Measurements from ENCODE around the gene KIAA2012.

KIAA2012 gene

GRCh38 chr2:202091476-202091875 is 18.4 kb downstream of the KIAA2012 start:
- DNase-seq, result no peak

GRCh38 chr2:202094426-202094986 is 21.5 kb downstream of the KIAA2012 start:
- no peak for DNase-seq

- no peak for DNase-seq
These were observed 22.2 kb downstream of the KIAA2012 start for GRCh38 chr2:202095235-202095634.

GRCh38 chr2:202096736-202097135 is 23.7 kb downstream of the KIAA2012 start:
- no peak for DNase-seq

- no peak for DNase-seq
These were observed 25.2 kb downstream of the KIAA2012 start for GRCh38 chr2:202098291-202098690.

- DNase-seq, result no peak
These were observed 26.5 kb downstream of the KIAA2012 start for GRCh38 chr2:202099515-202099914.

GRCh38 chr2:202100176-202100575 is 27.1 kb downstream of the KIAA2012 start:
- no peak for DNase-seq

GRCh38 chr2:202101026-202101579 is 28.0 kb downstream of the KIAA2012 start:
- DNase-seq, result no peak

GRCh38 chr2:202102425-202103000 is 29.5 kb downstream of the KIAA2012 start:
- no peak for DNase-seq

GRCh38 chr2:202104286-202104870 is 31.3 kb downstream of the KIAA2012 start:
- no peak for DNase-seq

GRCh38 chr2:202105025-202105424 is 32.0 kb downstream of the KIAA2012 start:
- no peak for DNase-seq

GRCh38 chr2:202108345-202108744 is 35.3 kb downstream of the KIAA2012 start:
- no peak for DNase-seq

- no peak for DNase-seq
These were observed 36.2 kb downstream of the KIAA2012 start for GRCh38 chr2:202109139-202109736.

- DNase-seq, result no peak
These were observed 36.7 kb downstream of the KIAA2012 start for GRCh38 chr2:202109737-202110184.

- no peak for DNase-seq
These were observed 37.4 kb downstream of the KIAA2012 start for GRCh38 chr2:202110491-202110890.

GRCh38 chr2:202112041-202112440 is 39.0 kb downstream of the KIAA2012 start:
- no peak for DNase-seq

GRCh38 chr2:202113571-202114142 is 40.6 kb downstream of the KIAA2012 start:
- no peak for DNase-seq

- DNase-seq, result no peak
These were observed 41.2 kb downstream of the KIAA2012 start for GRCh38 chr2:202114291-202114690.

- DNase-seq, result no peak
These were observed 41.7 kb downstream of the KIAA2012 start for GRCh38 chr2:202114795-202115194.

GRCh38 chr2:202115479-202115971 is 42.5 kb downstream of the KIAA2012 start:
- DNase-seq, result no peak

- DNase-seq, result no peak
These were observed 43.6 kb downstream of the KIAA2012 start for GRCh38 chr2:202116691-202117090.

GRCh38 chr2:202118168-202118567 is 45.1 kb downstream of the KIAA2012 start:
- no peak for DNase-seq

- no peak for DNase-seq
These were observed 47.8 kb downstream of the KIAA2012 start for GRCh38 chr2:202120828-202121227.

Measured in left hindlimb (tissue), 1 donor.